Adrenal gland (tissue), 5 donors: ENCODE results near the gene RPL36A.

Experiments
- POLR2A ChIP-seq, 2 donors: fragments of 450-650 bp; IDR thresholded peaks; one replicate each; pipeline ENCODE4 v1.6.1; 2017; ENCODE audit warnings: antibody characterized with exemption in 2 of 2, mild to moderate bottlenecking in 2 of 2, moderate library complexity in 1 of 2
- TF ChIP-seq, protein P1 (sequence below), 6 experiments: fragments of 450-650 bp in 4 of 6; fragments of 200-600 bp in 2 of 6; sonication (generic) in 1 of 6; IDR thresholded peaks; 1 replicate in 5 of 6; 2 replicates in 1 of 6; pipeline versions ENCODE4 v1.5.1 to v1.8.0; 2016 to 2021; ENCODE audit warnings: antibody characterized with exemption in 6 of 6, mild to moderate bottlenecking in 2 of 6, moderate library complexity in 1 of 6
- donor health status: DM: no; HTN: no; CAD: no.

DNA sequence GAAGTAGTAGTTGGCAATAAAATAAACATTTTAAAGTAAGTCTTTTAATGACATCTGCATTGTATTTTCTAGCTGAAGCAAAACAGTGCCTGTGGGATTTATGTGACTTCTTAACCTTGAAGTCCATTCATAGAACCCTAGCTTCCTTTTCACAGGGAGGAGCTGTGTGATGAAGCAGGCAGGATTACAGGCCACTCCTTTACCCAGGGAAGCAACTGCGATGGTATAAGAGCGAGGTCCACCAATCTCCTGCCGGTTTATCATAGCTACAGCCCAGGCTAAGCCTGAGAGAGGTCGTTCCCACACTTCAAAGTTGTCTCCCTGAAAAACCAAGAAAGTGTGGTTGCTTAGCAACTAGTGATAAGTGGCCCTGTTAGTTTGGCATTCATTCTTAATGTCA is 7.0 kb downstream of the RPL36A start:
- TF ChIP-seq, protein P1, sequence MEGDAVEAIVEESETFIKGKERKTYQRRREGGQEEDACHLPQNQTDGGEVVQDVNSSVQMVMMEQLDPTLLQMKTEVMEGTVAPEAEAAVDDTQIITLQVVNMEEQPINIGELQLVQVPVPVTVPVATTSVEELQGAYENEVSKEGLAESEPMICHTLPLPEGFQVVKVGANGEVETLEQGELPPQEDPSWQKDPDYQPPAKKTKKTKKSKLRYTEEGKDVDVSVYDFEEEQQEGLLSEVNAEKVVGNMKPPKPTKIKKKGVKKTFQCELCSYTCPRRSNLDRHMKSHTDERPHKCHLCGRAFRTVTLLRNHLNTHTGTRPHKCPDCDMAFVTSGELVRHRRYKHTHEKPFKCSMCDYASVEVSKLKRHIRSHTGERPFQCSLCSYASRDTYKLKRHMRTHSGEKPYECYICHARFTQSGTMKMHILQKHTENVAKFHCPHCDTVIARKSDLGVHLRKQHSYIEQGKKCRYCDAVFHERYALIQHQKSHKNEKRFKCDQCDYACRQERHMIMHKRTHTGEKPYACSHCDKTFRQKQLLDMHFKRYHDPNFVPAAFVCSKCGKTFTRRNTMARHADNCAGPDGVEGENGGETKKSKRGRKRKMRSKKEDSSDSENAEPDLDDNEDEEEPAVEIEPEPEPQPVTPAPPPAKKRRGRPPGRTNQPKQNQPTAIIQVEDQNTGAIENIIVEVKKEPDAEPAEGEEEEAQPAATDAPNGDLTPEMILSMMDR (IDR thresholded peaks at IDR 0.05): no peak
- no peak for TF ChIP-seq POLR2A (IDR thresholded peaks at IDR 0.05)
